A673 (cell line): ENCODE data around the gene VRTN. TPM values are rescaled to one million over a fixed set of nuclear protein-coding genes. Genes with fewer than 3 reads are reported as not detected.
"Not testable (repeated sequence)": the region's sequence is repeated elsewhere in the genome, so short reads cannot be mapped to it uniquely, and the experiment has no call there.

Experiments used
- BruUV-seq: library from RNA; stranded (reverse); fragments of 400-500 nt; replicated peaks from 2 replicates; lab custom pipeline; 2021; lab: Mats Ljungman, UMichigan
- CTCF ChIA-PET: fragments of 300-600 bp; sonication (Branson Sonifier 250); formaldehyde crosslinking; loops from one replicate; lab custom pipeline; 2022; ENCODE audit warnings: antibody characterized with exemption; lab: Charles Lee
- POLR2A ChIA-PET: fragments of 300-600 bp; sonication (Branson Sonifier 250); formaldehyde crosslinking; loops from one replicate; lab custom pipeline; 2022; ENCODE audit warnings: antibody characterized with exemption; ENCODE audit not compliant: low non-redundant PET; lab: Charles Lee
- DNase-seq: peaks from one replicate; pipeline ENCODE4 v3.0.0-alpha.2; 2015; ENCODE audit warnings: low spot score
- H3K27ac ChIP-seq: fragments of 200-600 bp; sonication (generic); 2 replicates; pipeline ENCODE4 v1.5.1; 2016; ENCODE audit warnings: mixed run types, low read depth, mild to moderate bottlenecking, mixed read lengths, antibody characterized with exemption, low read length; ENCODE audit not compliant: poor library complexity, severe bottlenecking
- H3K27me3 ChIP-seq: fragments of 200-600 bp; sonication (generic); replicated peaks from 2 replicates; pipeline ENCODE4 v1.6.1; 2017; ENCODE audit warnings: mixed run types, low read depth, mild to moderate bottlenecking, mixed read lengths, antibody characterized with exemption, low read length; ENCODE audit not compliant: insufficient read depth, poor library complexity
- H3K36me3 ChIP-seq: fragments of 200-600 bp; sonication (generic); 2 replicates; pipeline ENCODE4 v1.6.1; 2016; ENCODE audit warnings: mixed run types, mild to moderate bottlenecking, mixed read lengths, antibody characterized with exemption, low read length; ENCODE audit not compliant: insufficient read depth, poor library complexity, severe bottlenecking
- H3K4me1 ChIP-seq: fragments of 200-600 bp; sonication (generic); 2 replicates; pipeline ENCODE4 v1.6.1; 2017; ENCODE audit warnings: mixed run types, mild to moderate bottlenecking, mixed read lengths, antibody characterized with exemption, low read length; ENCODE audit not compliant: insufficient read depth, poor library complexity, severe bottlenecking
- H3K4me3 ChIP-seq: fragments of 200-600 bp; sonication (generic); 2 replicates; pipeline ENCODE4 v1.5.1; 2016; ENCODE audit warnings: low read depth, mixed run types, mild to moderate bottlenecking, mixed read lengths, low read length; ENCODE audit not compliant: poor library complexity, severe bottlenecking
- H3K9me3 ChIP-seq: fragments of 200-600 bp; sonication (generic); 2 replicates; pipeline ENCODE4 v1.6.1; 2016; ENCODE audit warnings: mixed run types, low read depth, mild to moderate bottlenecking, mixed read lengths, antibody characterized with exemption, low read length; ENCODE audit not compliant: poor library complexity, severe bottlenecking
- CTCF ChIP-seq: fragments of 300-800, 200-600 bp; sonication (generic); conservative IDR thresholded peaks from 2 replicates; pipeline ENCODE4 v1.5.1; 2017; ENCODE audit warnings: low read depth, mild to moderate bottlenecking, antibody characterized with exemption, low read length, moderate library complexity, mixed read lengths
- EZH2 ChIP-seq: fragments of 200-600 bp; sonication (generic); IDR thresholded peaks from 2 replicates; pipeline ENCODE4 v1.6.1; 2017; ENCODE audit warnings: borderline replicate concordance, low read depth, mild to moderate bottlenecking, mixed read lengths, antibody characterized with exemption, low read length; ENCODE audit not compliant: poor library complexity, severe bottlenecking
- intact Hi-C: fragments of 100-400 bp; cut with micrococcal nuclease; formaldehyde crosslinking; loops from one replicate; pipeline ENCODE4 v1.10.0; 2022; ENCODE audit not compliant: unreplicated experiment
- total RNA-seq: library from RNA; stranded (reverse); gene quantifications from 2 replicates; pipeline ENCODE4 v1.2.3, GENCODE V29; 2021

VRTN gene
- total RNA-seq, 1 experiment from 2014 or later, result not detected

GRCh38 chr14:74389980-74390379 is 41.7 kb downstream of the VRTN start:
- Histone ChIP-seq H3K36me3 (no peaks in the 10 kb centered on the region), H3K27ac (no peak overlapping the region), H3K4me3 (no peak overlapping the region), H3K4me1 (no peaks in the 10 kb centered on the region), H3K27me3 (peaks cover 2% of the 10 kb centered on the region), H3K9me3 (no peaks in the 10 kb centered on the region)
- intact Hi-C loops, result no loop called here
- no peak for DNase-seq
- TF ChIP-seq CTCF, result no peak
- no peak for TF ChIP-seq EZH2
- ChIA-PET CTCF (no interaction called here), POLR2A (no interaction called here)
- BruUV-seq, result no TSS peak

- CTCF ChIA-PET, H3K9me3 ChIP-seq, H3K4me1 ChIP-seq, H3K27me3 ChIP-seq, H3K4me3 ChIP-seq, intact Hi-C loops, H3K27ac ChIP-seq, H3K36me3 ChIP-seq, POLR2A ChIA-PET, BruUV-seq, DNase-seq: not testable (repeated sequence)
These were observed 42.2 kb downstream of the VRTN start for GRCh38 chr14:74390505-74390904.

- POLR2A ChIA-PET, result no interaction called here
- no peak overlapping the region for H3K27ac ChIP-seq
- no peak for DNase-seq
- no peak for TF ChIP-seq EZH2
- TF ChIP-seq CTCF, result no peak
- CTCF ChIA-PET, result no interaction called here
- intact Hi-C loops, result no loop called here
- no peak overlapping the region for H3K4me3 ChIP-seq
- peaks cover 13% of the 10 kb centered on the region for H3K27me3 ChIP-seq
- BruUV-seq, result no TSS peak
- H3K9me3 ChIP-seq, result no peaks in the 10 kb centered on the region
- no peaks in the 10 kb centered on the region for H3K4me1 ChIP-seq
- no peaks in the 10 kb centered on the region for H3K36me3 ChIP-seq
These were observed 43.2 kb downstream of the VRTN start for GRCh38 chr14:74391479-74391878.
